Gastroesophageal sphincter (tissue), 4 donors: ENCODE data around the gene UPF1. TPM values are rescaled to one million over a fixed set of nuclear protein-coding genes. Genes with fewer than 3 reads are reported as not detected.

Source experiments
- ATAC-seq: fragments of 150-250 bp; one replicate; pipeline ENCODE4 v1.9.1; 2016; ENCODE audit warnings: mild to moderate bottlenecking, moderate library complexity
- H3K27ac ChIP-seq, 4 donors: fragments of 200-600 bp; sonication (generic) in 3 of 4; 1 replicate in 3 of 4; 2 replicates in 1 of 4; pipeline ENCODE4 v1.5.1; 2016 to 2019
- H3K27me3 ChIP-seq: fragments of 200-600 bp; sonication (generic); one replicate; pipeline ENCODE4 v1.5.1; 2019
- H3K36me3 ChIP-seq, 2 donors: fragments of 200-600 bp; sonication (generic); one replicate each; pipeline ENCODE4 v1.5.1; 2019; ENCODE audit warnings: control low read depth in 1 of 2
- H3K4me1 ChIP-seq, 3 donors: fragments of 200-600 bp; sonication (generic); 1 replicate in 2 of 3; 2 replicates in 1 of 3; pipeline ENCODE4 v1.5.1; 2016 to 2019; ENCODE audit warnings: control low read depth in 2 of 3
- H3K4me3 ChIP-seq, 2 donors: fragments of 200-600 bp; sonication (generic); one replicate each; pipeline ENCODE4 v1.5.1; 2019; ENCODE audit warnings: mild to moderate bottlenecking in 1 of 2, moderate library complexity in 1 of 2
- H3K9me3 ChIP-seq, 3 donors: fragments of 200-600 bp; sonication (generic); one replicate each; pipeline ENCODE4 v1.5.1; 2017 to 2019; ENCODE audit warnings: control low read depth in 2 of 3
- CTCF ChIP-seq, 4 experiments: fragments of 200-600 bp in 2 of 4; fragments of 450-650 bp in 2 of 4; sonication (generic) in 1 of 4; IDR thresholded peaks; one replicate each; pipeline ENCODE4 v1.5.1; 2017 to 2019; ENCODE audit warnings: antibody characterized with exemption in 4 of 4, mild to moderate bottlenecking in 2 of 4, moderate library complexity in 2 of 4
- EP300 ChIP-seq: sonication (generic); formaldehyde crosslinking; IDR thresholded peaks from one replicate; pipeline ENCODE4 v1.6.1; 2017; ENCODE audit warnings: antibody characterized with exemption, mild to moderate bottlenecking
- POLR2A ChIP-seq, 2 donors: fragments of 450-650 bp; IDR thresholded peaks; one replicate each; pipeline ENCODE4 v1.6.1; 2017; ENCODE audit warnings: antibody characterized with exemption in 2 of 2, mild to moderate bottlenecking in 2 of 2, moderate library complexity in 1 of 2
- POLR2AphosphoS5 ChIP-seq: sonication (generic); formaldehyde crosslinking; IDR thresholded peaks from one replicate; pipeline ENCODE4 v1.6.1; 2017; ENCODE audit warnings: antibody characterized with exemption
- WGBS, 2 donors: methylation state at CpG; one replicate each; pipeline ENCODE4 v1.1.5; 2018; ENCODE audit warnings: low coverage in 1 of 2; 5-methylcytosine and 5-hydroxymethylcytosine counted together
- total RNA-seq, 4 donors: library from RNA; depleted of rRNA; stranded (reverse); fragments of >200 nt; gene quantifications; one replicate each; pipeline ENCODE4 v1.1.0, GENCODE V29; 2016

The UPF1 gene
- total RNA-seq, 4 donors from 2014 or later, result 53.6 to 92.2 (median 59.9) TPM

GRCh38 chr19:18856385-18857126 is 24.8 kb downstream of the UPF1 start:
- WGBS, 2 donors, result 66 to 81% methylated on average over 4 to 6 of the region's 22 CpGs
- Histone ChIP-seq H3K36me3 (peaks cover 0 to 100% of the 10 kb centered on the region in 2 donors), H3K27me3 (no peaks in the 10 kb centered on the region), H3K4me1 (peaks cover 0 to 31% (median 3%) of the 10 kb centered on the region in 3 donors), H3K27ac (no peak overlapping the region), H3K4me3 (no peak overlapping the region), H3K9me3 (no peaks in the 10 kb centered on the region)
- peak in 1 of 4 experiments; percentile 12 for TF ChIP-seq CTCF (IDR thresholded peaks at IDR 0.05)
- TF ChIP-seq POLR2AphosphoS5, result no peak
- ATAC-seq, result no peak

- no peaks in the 10 kb centered on the region for H3K9me3 ChIP-seq
- no peak overlapping the region for H3K4me3 ChIP-seq
- TF ChIP-seq POLR2A (IDR thresholded peaks at IDR 0.05) (no peak), CTCF (IDR thresholded peaks at IDR 0.05) (no peak)
- peaks cover 0 to 25% (median 3%) of the 10 kb centered on the region in 3 donors for H3K4me1 ChIP-seq
- no peaks in the 10 kb centered on the region for H3K27me3 ChIP-seq
- 80% methylated on average over 1 of the region's 13 CpGs; no CpG with 5 or more reads in 1 of the 2 donors for WGBS, 2 donors
- peaks cover 0 to 100% of the 10 kb centered on the region in 2 donors for H3K36me3 ChIP-seq
- H3K27ac ChIP-seq, result no peak overlapping the region
- no peak for ATAC-seq
These were observed 25.5 kb downstream of the UPF1 start for GRCh38 chr19:18857223-18857622.

GRCh38 chr19:18858906-18859646 is 27.3 kb downstream of the UPF1 start:
- peaks cover 0 to 25% (median 3%) of the 10 kb centered on the region in 3 donors for H3K4me1 ChIP-seq
- H3K4me3 ChIP-seq, result no peak overlapping the region
- H3K27ac ChIP-seq, result peak overlapping the region in 1 of 4 donors; percentile 36
- H3K9me3 ChIP-seq, result no peaks in the 10 kb centered on the region
- WGBS, 2 donors, result 79 to 94% methylated on average over 5 to 7 of the region's 21 CpGs
- peaks cover 0 to 100% of the 10 kb centered on the region in 2 donors for H3K36me3 ChIP-seq
- no peak for ATAC-seq
- no peaks in the 10 kb centered on the region for H3K27me3 ChIP-seq
- TF ChIP-seq CTCF (IDR thresholded peaks at IDR 0.05), result no peak
- no peak for TF ChIP-seq EP300
- TF ChIP-seq POLR2AphosphoS5, result no peak
- TF ChIP-seq POLR2A (IDR thresholded peaks at IDR 0.05), result no peak

- Histone ChIP-seq H3K9me3 (no peaks in the 10 kb centered on the region), H3K36me3 (peaks cover 0 to 100% of the 10 kb centered on the region in 2 donors), H3K27ac (peak overlapping the region in 1 of 4 donors; percentile 36), H3K27me3 (no peaks in the 10 kb centered on the region), H3K4me3 (no peak overlapping the region), H3K4me1 (peaks cover 0 to 25% (median 3%) of the 10 kb centered on the region in 3 donors)
- TF ChIP-seq POLR2AphosphoS5 (no peak), EP300 (no peak), POLR2A (IDR thresholded peaks at IDR 0.05) (no peak), CTCF (IDR thresholded peaks at IDR 0.05) (no peak)
- WGBS, 2 donors, result 60% methylated on average over 1 of the region's 12 CpGs; no CpG with 5 or more reads in 1 of the 2 donors
- ATAC-seq, result peak; percentile 46
These were observed 28.0 kb downstream of the UPF1 start for GRCh38 chr19:18859676-18860301.
